Stomach (tissue), 9 donors: ENCODE measurements around the gene PACC1. TPM values are rescaled to one million over a fixed set of nuclear protein-coding genes. Genes with fewer than 3 reads are reported as not detected.

ENCODE experiments used
- DNase-seq, 2 donors: peaks; one replicate each; pipeline versions ENCODE4 v3.0.0 to v3.0.0-alpha.2; 2013 to 2019
- H3K27ac ChIP-seq, 5 donors: fragments of 200-600 bp in 4 of 5; sonication (generic) in 4 of 5; one replicate each; pipeline ENCODE4 v1.5.1; 2013 to 2019; ENCODE audit warnings: mild to moderate bottlenecking in 1 of 5, moderate library complexity in 1 of 5
- H3K27me3 ChIP-seq, 3 donors: fragments of 200-600 bp; sonication (generic); one replicate each; pipeline ENCODE4 v1.5.1; 2017 to 2019; ENCODE audit warnings: mixed run types in 1 of 3
- H3K36me3 ChIP-seq, 4 donors: fragments of 200-600 bp; sonication (generic); 1 replicate in 3 of 4; 2 replicates in 1 of 4; pipeline ENCODE4 v1.5.1; 2016 to 2019
- H3K4me1 ChIP-seq, 4 donors: fragments of 200-600 bp; sonication (generic); one replicate each; pipeline ENCODE4 v1.5.1; 2016 to 2019
- H3K4me3 ChIP-seq, 4 donors: fragments of 200-600 bp; sonication (generic) in 3 of 4; one replicate each; pipeline ENCODE4 v1.5.1; 2016 to 2019; ENCODE audit warnings: mild to moderate bottlenecking in 1 of 4
- H3K9me3 ChIP-seq, 4 donors: fragments of 200-600 bp; sonication (generic); one replicate each; pipeline ENCODE4 v1.5.1; 2016 to 2019
- EP300 ChIP-seq: sonication (generic); formaldehyde crosslinking; IDR thresholded peaks from one replicate; pipeline ENCODE4 v1.6.1; 2017; ENCODE audit warnings: antibody characterized with exemption
- POLR2A ChIP-seq, 4 donors: fragments of 450-650 bp; IDR thresholded peaks; one replicate each; pipeline ENCODE4 v1.6.1; 2016; ENCODE audit warnings: antibody characterized with exemption in 4 of 4, control low read depth in 2 of 4, mild to moderate bottlenecking in 1 of 4, moderate library complexity in 1 of 4
- POLR2AphosphoS5 ChIP-seq, 3 donors: sonication (generic); formaldehyde crosslinking; IDR thresholded peaks; one replicate each; pipeline ENCODE4 v1.6.1; 2016; ENCODE audit warnings: antibody characterized with exemption in 3 of 3
- WGBS, 5 donors: extraction: QIAGEN DNeasy Blood & Tissue Kit in 3 of 5; methylation state at CpG; one replicate each; pipeline versions ENCODE4 v1.1.5 to v1.1.7; 2013 to 2018; 5-methylcytosine and 5-hydroxymethylcytosine counted together
- intact Hi-C: fragments of 100-400 bp; cut with DNase I; formaldehyde crosslinking; loops from one replicate; pipeline ENCODE4 v1.15.1; 2023; ENCODE audit warnings: low total_unique reads
- polyA plus RNA-seq, 3 donors: library from polyadenylated mRNA; stranded (reverse); fragments of 200-250 nt; gene quantifications; one replicate each; pipeline ENCODE4 v1.2.3, GENCODE V29; 2013
- total RNA-seq, 5 donors: library from RNA; depleted of rRNA; stranded (reverse); fragments of >200 nt; gene quantifications; one replicate each; pipeline versions ENCODE4 v1.1.0 to v1.2.3, GENCODE V29; 2014 to 2016
- TF ChIP-seq, protein P1 (sequence below), 7 experiments: fragments of 450-650 bp in 4 of 7; fragments of 200-600 bp in 3 of 7; sonication (generic) in 3 of 7; IDR thresholded peaks; one replicate each; pipeline ENCODE4 v1.5.1; 2016 to 2019; ENCODE audit warnings: antibody characterized with exemption in 7 of 7, control low read depth in 2 of 7, mild to moderate bottlenecking in 1 of 7
- donor health status: healthy with polysubstance abuse.
- donor health status: Bipolar disorder and iron deficiency.
- donor health status: healthy.

The PACC1 gene
- total and polyA plus RNA-seq, 8 donors: 0.58 to 6.4 (median 2.0) TPM

DNA sequence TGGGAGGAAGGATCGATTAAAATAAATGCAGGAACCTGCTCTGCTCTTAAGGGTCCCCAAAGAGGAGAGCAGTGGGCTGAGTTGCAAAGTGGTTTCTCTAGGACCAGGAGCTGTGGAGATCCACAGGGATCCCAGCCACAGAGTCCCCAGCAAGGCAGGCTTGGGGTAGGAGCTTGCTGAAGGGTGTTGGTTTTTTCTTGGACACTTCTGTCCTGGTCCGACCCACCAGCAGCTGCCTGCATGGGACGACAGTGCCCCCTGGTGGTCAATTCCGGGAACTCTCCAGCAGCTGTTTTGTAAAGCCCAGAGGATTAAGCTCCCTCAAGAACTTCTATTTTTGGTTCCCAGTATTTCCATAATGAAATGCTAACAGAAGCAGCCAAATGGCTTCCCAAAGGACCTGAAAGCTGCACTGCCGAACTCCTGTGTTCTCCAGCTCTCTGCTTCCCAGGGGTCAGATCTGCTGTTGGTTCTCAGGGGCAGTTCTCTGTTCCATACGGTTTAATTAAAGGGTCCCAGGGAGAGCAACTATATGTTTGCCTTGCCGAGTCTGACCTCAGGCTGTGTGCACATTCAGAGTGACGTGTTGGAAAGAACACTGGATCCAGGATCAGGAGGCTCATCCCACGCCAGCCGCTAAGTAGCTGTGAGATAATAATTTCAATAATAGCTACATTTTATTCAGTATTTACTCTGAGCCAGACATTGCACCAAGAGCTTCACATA, 41.3 kb upstream of the PACC1 start:
- peak overlapping the region in 3 of 5 donors; percentile 38 to 55 (median 48) for H3K27ac ChIP-seq
- no peaks in the 10 kb centered on the region for H3K36me3 ChIP-seq
- H3K9me3 ChIP-seq: peaks cover 0 to 8% (median 0%) of the 10 kb centered on the region in 4 donors
- H3K4me1 ChIP-seq: peaks cover 8 to 25% (median 15%) of the 10 kb centered on the region in 4 donors
- H3K4me3 ChIP-seq: no peak overlapping the region
- H3K27me3 ChIP-seq: no peaks in the 10 kb centered on the region
- intact Hi-C loops: loop anchor here (5.0 to 10.0 kb wide), 3 partner anchors 89 to 771 kb away; no protein-coding TSS in a partner anchor
- 27 to 39% (median 31%) methylated on average over 9 to 10 of the region's 10 CpGs for WGBS, 5 donors
- DNase-seq: peak; percentile 89 to 94
- peak in 1 of 3 donors; percentile 25 for TF ChIP-seq POLR2AphosphoS5 (IDR thresholded peaks at IDR 0.05)
- no peak for TF ChIP-seq EP300
- TF ChIP-seq POLR2A (IDR thresholded peaks at IDR 0.05): no peak
- TF ChIP-seq, protein P1, sequence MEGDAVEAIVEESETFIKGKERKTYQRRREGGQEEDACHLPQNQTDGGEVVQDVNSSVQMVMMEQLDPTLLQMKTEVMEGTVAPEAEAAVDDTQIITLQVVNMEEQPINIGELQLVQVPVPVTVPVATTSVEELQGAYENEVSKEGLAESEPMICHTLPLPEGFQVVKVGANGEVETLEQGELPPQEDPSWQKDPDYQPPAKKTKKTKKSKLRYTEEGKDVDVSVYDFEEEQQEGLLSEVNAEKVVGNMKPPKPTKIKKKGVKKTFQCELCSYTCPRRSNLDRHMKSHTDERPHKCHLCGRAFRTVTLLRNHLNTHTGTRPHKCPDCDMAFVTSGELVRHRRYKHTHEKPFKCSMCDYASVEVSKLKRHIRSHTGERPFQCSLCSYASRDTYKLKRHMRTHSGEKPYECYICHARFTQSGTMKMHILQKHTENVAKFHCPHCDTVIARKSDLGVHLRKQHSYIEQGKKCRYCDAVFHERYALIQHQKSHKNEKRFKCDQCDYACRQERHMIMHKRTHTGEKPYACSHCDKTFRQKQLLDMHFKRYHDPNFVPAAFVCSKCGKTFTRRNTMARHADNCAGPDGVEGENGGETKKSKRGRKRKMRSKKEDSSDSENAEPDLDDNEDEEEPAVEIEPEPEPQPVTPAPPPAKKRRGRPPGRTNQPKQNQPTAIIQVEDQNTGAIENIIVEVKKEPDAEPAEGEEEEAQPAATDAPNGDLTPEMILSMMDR (IDR thresholded peaks at IDR 0.05): peak in 6 of 7 experiments; percentile 76 to 100 (median 96)

DNA sequence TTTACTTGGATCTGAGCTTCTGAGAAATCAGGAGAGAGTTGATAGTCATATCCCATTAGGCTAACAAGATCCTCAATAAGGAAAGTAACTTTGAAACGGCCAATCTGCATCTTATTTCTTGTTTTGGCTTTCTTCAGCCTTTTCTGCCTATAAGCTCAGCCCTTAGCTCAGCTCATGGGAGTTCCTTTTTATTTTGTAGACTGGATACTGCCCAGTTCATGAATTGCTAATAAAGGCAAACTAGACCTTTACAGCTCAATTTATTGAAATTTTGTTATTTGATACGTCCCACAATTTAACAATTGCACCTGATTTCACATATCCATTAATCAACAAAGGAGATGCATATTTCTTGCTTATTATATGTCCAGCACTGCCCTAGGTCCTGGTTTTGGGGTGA, 40.7 kb upstream of the PACC1 start:
- WGBS, 5 donors: 85 to 94% (median 89%) methylated on average over 2 of the region's 2 CpGs
- no peak for DNase-seq
- no peak overlapping the region for H3K27ac ChIP-seq
- H3K36me3 ChIP-seq: no peaks in the 10 kb centered on the region
- H3K27me3 ChIP-seq: no peaks in the 10 kb centered on the region
- H3K4me1 ChIP-seq: peaks cover 8 to 25% (median 15%) of the 10 kb centered on the region in 4 donors
- TF ChIP-seq EP300 (no peak), POLR2AphosphoS5 (IDR thresholded peaks at IDR 0.05) (no peak), POLR2A (IDR thresholded peaks at IDR 0.05) (no peak)
- TF ChIP-seq, protein P1 (IDR thresholded peaks at IDR 0.05): no peak
- intact Hi-C loops: loop anchor here (5.0 to 10.0 kb wide), 3 partner anchors 88 to 771 kb away; no protein-coding TSS in a partner anchor
- H3K9me3 ChIP-seq: peaks cover 0 to 8% (median 0%) of the 10 kb centered on the region in 4 donors
- no peak overlapping the region for H3K4me3 ChIP-seq

DNA sequence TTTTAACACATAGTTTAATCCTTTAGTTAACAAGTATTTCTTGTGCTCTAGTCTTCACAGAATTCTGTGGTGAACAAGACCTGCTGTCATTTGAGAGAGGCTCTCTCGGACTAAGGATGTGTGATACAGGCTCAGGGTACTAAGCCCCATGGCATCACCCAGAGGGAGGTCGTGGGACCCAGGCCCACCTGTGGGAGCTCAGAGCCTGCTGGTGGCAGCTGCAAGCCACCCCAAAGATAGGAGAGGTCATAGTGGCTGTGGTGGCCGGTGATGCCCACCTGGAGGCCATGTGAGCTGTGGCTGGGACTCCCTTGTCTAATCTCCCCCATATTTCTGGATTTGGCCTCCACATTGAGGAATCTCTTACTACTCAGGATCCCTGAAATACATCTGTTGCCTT, 40.1 kb upstream of the PACC1 start:
- intact Hi-C loops: loop anchor here (5.0 to 10.0 kb wide), 3 partner anchors 87 to 770 kb away; no protein-coding TSS in a partner anchor
- TF ChIP-seq, protein P1 (IDR thresholded peaks at IDR 0.05): no peak
- TF ChIP-seq POLR2AphosphoS5 (IDR thresholded peaks at IDR 0.05) (no peak), POLR2A (IDR thresholded peaks at IDR 0.05) (no peak), EP300 (no peak)
- Histone ChIP-seq H3K4me1 (peaks cover 8 to 25% (median 15%) of the 10 kb centered on the region in 4 donors), H3K27me3 (no peaks in the 10 kb centered on the region), H3K36me3 (no peaks in the 10 kb centered on the region), H3K27ac (no peak overlapping the region), H3K4me3 (no peak overlapping the region), H3K9me3 (peaks cover 0 to 8% (median 0%) of the 10 kb centered on the region in 4 donors)
- no peak for DNase-seq
- 76 to 89% (median 86%) methylated on average over 3 of the region's 3 CpGs for whole genome bisulfite sequencing, 5 donors

DNA sequence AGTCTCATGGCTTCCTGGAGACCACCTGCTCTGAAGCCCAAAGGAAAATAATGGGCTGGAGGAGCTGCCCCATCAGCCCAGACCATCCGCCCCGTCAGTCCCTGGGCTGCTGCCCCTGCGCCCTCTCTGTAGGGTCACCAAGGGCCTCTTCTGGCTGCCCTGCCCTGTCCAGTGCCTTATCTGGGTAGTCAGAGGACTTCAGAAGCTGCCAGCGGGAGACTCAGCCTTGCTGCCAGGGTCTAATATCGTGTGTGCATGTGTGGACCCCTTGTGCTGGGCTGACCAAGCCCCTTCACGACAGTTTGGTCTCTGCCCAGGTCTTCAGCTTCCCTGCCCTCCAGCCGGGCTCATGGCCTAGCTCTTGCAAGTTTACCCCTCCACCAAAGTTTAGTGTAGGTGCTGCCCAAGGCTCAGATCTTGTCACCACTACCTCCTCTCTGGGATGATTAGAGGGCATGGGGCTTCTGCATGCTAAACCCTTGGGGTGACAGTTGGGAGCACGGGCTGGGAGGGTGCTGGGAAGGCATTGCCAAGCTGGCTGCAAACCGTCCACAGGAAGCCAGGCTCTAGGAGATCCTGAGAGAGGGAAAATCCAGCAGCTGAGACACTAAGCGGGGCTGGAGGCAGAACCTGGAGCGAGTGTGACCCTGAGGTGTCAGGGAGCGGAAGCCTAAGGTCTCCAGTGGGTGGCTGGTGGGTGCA, 38.6 kb upstream of the PACC1 start:
- peak overlapping the region in 2 of 5 donors; percentile 39 to 66 for H3K27ac ChIP-seq
- 64 to 82% (median 77%) methylated on average over 12 of the region's 12 CpGs for WGBS, 5 donors
- H3K9me3 ChIP-seq: peaks cover 0 to 7% (median 0%) of the 10 kb centered on the region in 4 donors
- H3K36me3 ChIP-seq: no peaks in the 10 kb centered on the region
- TF ChIP-seq, protein P1 (IDR thresholded peaks at IDR 0.05): no peak
- TF ChIP-seq POLR2A (IDR thresholded peaks at IDR 0.05): no peak
- TF ChIP-seq EP300: no peak
- intact Hi-C loops: loop anchor here (10.0 kb wide), 2 partner anchors 389 to 769 kb away; no protein-coding TSS in a partner anchor
- peaks cover 8 to 25% (median 15%) of the 10 kb centered on the region in 4 donors for H3K4me1 ChIP-seq
- H3K4me3 ChIP-seq: no peak overlapping the region
- DNase-seq: no peak
- no peaks in the 10 kb centered on the region for H3K27me3 ChIP-seq
